ENCODE measurements around the gene GRHPR.

GRHPR gene

DNA sequence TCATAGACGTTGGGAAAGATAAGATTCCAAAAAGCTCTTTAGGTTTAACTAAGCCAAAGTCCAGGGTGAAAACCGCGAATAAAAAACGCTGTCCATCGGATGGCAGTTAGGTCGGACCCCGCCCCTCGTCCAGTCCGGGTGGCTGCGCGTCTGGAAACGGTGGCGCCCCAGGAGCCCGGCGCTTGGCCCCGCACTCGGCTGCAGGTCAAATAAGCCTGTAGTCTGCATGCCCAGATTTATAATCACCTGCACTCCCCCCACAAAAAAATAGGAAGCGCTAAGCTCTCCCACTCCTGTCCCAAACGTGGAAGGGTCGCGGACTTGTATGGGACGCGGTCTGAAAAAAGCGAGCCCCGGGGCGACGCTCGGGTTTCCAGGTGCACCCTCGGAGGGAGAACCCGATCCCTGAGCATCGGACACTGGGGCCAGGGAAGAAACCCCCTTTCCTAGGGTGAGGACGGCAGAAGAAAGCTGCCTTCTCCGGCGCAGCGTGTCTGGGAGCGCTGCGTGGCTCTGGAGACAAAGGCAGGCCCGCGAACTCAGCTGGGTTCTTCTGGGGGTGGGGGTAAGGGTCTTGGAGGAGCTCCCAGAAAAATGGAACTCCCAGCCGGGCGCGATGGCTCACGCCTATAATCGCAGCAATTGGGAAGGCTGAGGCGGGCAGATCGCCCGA, 43.7 kb downstream of the GRHPR start:
- ChIA-PET POLR2A (interaction anchor here (0.6 to 3.0 kb wide), 22 partner anchors 10 to 927 kb away, joined by 3 to 39 read pairs (median 6); partner anchors contain the start of genes ALDH1B1, EXOSC3, FBXO10 and GRHPR), CTCF (interaction anchor here (0.6 to 1.0 kb wide), 4 partner anchors 51 to 601 kb away, joined by 3 to 4 read pairs (median 4); no protein-coding TSS in a partner anchor)
- H3K4me3 ChIP-seq (ENCODE audit: low read depth, low read length): peak overlapping the region; percentile 95
- peaks cover 0 to 3% of the 10 kb centered on the region in 2 experiments; a peak in 1 of 3 replicates for H3K36me3 ChIP-seq (ENCODE audit: control insufficient read depth in 2 of 2, insufficient read depth in 1 of 2, low read length in 2 of 2)
- H3K9me3 ChIP-seq (ENCODE audit: control insufficient read depth, insufficient read depth, low read depth, low read length): no peaks in the 10 kb centered on the region
- no peaks in the 10 kb centered on the region for H3K4me1 ChIP-seq (ENCODE audit: control insufficient read depth, insufficient read depth, low read length)
- H3K27ac ChIP-seq (ENCODE audit: extremely low read depth, low read depth, low read length): peak overlapping the region; percentile 69
- TF ChIP-seq ZNF433 (tag by site-specific recombination; IDR thresholded peaks at IDR 0.05; ENCODE audit: low read depth): no peak
- TF ChIP-seq, protein P1, sequence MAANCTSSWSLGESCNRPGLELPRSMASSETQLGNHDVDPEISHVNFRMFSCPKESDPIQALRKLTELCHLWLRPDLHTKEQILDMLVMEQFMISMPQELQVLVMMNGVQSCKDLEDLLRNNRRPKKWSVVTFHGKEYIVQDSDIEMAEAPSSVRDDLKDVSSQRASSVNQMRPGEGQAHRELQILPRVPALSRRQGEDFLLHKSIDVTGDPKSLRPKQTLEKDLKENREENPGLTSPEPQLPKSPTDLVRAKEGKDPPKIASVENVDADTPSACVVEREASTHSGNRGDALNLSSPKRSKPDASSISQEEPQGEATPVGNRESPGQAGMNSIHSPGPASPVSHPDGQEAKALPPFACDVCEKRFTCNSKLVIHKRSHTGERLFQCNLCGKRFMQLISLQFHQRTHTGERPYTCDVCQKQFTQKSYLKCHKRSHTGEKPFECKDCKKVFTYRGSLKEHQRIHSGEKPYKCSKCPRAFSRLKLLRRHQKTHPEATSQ (tag by site-specific recombination; IDR thresholded peaks at IDR 0.05): no peak
- TF ChIP-seq ZNF416 (tag by site-specific recombination; IDR thresholded peaks at IDR 0.05): no peak
- no peak for TF ChIP-seq ZNF843 (tag by site-specific recombination; IDR thresholded peaks at IDR 0.05)
- TF ChIP-seq, protein P2, sequence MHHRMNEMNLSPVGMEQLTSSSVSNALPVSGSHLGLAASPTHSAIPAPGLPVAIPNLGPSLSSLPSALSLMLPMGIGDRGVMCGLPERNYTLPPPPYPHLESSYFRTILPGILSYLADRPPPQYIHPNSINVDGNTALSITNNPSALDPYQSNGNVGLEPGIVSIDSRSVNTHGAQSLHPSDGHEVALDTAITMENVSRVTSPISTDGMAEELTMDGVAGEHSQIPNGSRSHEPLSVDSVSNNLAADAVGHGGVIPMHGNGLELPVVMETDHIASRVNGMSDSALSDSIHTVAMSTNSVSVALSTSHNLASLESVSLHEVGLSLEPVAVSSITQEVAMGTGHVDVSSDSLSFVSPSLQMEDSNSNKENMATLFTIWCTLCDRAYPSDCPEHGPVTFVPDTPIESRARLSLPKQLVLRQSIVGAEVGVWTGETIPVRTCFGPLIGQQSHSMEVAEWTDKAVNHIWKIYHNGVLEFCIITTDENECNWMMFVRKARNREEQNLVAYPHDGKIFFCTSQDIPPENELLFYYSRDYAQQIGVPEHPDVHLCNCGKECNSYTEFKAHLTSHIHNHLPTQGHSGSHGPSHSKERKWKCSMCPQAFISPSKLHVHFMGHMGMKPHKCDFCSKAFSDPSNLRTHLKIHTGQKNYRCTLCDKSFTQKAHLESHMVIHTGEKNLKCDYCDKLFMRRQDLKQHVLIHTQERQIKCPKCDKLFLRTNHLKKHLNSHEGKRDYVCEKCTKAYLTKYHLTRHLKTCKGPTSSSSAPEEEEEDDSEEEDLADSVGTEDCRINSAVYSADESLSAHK (tag by site-specific recombination; IDR thresholded peaks at IDR 0.05): no peak
- TF ChIP-seq PRDM1 (tag by site-specific recombination; IDR thresholded peaks at IDR 0.05): no peak
- TF ChIP-seq ZNF777 (tag by site-specific recombination; IDR thresholded peaks at IDR 0.05; ENCODE audit: borderline replicate concordance): no peak
- no peak for TF ChIP-seq TCF7L2 (IDR thresholded peaks at IDR 0.05; ENCODE audit: borderline replicate concordance, low read depth, low read length)
- TF ChIP-seq ZNF596 (tag by site-specific recombination; IDR thresholded peaks at IDR 0.05): no peak
- no peak for TF ChIP-seq ZNF214 (tag by site-specific recombination; IDR thresholded peaks at IDR 0.05; ENCODE audit: borderline replicate concordance)
- TF ChIP-seq, protein P3, sequence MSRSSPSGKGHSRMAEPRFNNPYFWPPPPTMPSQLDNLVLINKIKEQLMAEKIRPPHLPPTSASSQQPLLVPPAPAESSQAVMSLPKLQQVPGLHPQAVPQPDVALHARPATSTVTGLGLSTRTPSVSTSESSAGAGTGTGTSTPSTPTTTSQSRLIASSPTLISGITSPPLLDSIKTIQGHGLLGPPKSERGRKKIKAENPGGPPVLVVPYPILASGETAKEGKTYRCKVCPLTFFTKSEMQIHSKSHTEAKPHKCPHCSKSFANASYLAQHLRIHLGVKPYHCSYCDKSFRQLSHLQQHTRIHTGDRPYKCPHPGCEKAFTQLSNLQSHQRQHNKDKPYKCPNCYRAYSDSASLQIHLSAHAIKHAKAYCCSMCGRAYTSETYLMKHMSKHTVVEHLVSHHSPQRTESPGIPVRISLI (tag by site-specific recombination; IDR thresholded peaks at IDR 0.05): no peak
- no peak for TF ChIP-seq ZNF776 (tag by site-specific recombination; IDR thresholded peaks at IDR 0.05; ENCODE audit: borderline replicate concordance)
- TF ChIP-seq FEZF1 (tag by site-specific recombination; IDR thresholded peaks at IDR 0.05): no peak
- TF ChIP-seq, protein P4, sequence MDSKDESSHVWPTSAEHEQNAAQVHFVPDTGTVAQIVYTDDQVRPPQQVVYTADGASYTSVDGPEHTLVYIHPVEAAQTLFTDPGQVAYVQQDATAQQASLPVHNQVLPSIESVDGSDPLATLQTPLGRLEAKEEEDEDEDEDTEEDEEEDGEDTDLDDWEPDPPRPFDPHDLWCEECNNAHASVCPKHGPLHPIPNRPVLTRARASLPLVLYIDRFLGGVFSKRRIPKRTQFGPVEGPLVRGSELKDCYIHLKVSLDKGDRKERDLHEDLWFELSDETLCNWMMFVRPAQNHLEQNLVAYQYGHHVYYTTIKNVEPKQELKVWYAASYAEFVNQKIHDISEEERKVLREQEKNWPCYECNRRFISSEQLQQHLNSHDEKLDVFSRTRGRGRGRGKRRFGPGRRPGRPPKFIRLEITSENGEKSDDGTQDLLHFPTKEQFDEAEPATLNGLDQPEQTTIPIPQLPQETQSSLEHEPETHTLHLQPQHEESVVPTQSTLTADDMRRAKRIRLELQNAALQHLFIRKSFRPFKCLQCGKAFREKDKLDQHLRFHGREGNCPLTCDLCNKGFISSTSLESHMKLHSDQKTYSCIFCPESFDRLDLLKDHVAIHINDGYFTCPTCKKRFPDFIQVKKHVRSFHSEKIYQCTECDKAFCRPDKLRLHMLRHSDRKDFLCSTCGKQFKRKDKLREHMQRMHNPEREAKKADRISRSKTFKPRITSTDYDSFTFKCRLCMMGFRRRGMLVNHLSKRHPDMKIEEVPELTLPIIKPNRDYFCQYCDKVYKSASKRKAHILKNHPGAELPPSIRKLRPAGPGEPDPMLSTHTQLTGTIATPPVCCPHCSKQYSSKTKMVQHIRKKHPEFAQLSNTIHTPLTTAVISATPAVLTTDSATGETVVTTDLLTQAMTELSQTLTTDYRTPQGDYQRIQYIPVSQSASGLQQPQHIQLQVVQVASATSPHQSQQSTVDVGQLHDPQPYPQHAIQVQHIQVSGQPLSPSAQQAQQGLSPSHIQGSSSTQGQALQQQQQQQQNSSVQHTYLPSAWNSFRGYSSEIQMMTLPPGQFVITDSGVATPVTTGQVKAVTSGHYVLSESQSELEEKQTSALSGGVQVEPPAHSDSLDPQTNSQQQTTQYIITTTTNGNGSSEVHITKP (tag by site-specific recombination; IDR thresholded peaks at IDR 0.05): no peak
- no peak for TF ChIP-seq ZNF791 (tag by site-specific recombination; IDR thresholded peaks at IDR 0.05)
- TF ChIP-seq, protein P5, sequence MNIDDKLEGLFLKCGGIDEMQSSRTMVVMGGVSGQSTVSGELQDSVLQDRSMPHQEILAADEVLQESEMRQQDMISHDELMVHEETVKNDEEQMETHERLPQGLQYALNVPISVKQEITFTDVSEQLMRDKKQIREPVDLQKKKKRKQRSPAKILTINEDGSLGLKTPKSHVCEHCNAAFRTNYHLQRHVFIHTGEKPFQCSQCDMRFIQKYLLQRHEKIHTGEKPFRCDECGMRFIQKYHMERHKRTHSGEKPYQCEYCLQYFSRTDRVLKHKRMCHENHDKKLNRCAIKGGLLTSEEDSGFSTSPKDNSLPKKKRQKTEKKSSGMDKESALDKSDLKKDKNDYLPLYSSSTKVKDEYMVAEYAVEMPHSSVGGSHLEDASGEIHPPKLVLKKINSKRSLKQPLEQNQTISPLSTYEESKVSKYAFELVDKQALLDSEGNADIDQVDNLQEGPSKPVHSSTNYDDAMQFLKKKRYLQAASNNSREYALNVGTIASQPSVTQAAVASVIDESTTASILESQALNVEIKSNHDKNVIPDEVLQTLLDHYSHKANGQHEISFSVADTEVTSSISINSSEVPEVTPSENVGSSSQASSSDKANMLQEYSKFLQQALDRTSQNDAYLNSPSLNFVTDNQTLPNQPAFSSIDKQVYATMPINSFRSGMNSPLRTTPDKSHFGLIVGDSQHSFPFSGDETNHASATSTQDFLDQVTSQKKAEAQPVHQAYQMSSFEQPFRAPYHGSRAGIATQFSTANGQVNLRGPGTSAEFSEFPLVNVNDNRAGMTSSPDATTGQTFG (tag by site-specific recombination; IDR thresholded peaks at IDR 0.05; ENCODE audit: borderline replicate concordance): no peak
- no peak for TF ChIP-seq ZNF121 (tag by site-specific recombination; IDR thresholded peaks at IDR 0.05)
- no peak for TF ChIP-seq ZNF561 (tag by site-specific recombination; IDR thresholded peaks at IDR 0.05; ENCODE audit: borderline replicate concordance)
- no peak for TF ChIP-seq ZNF223 (tag by site-specific recombination; IDR thresholded peaks at IDR 0.05)
- TF ChIP-seq, protein P6, sequence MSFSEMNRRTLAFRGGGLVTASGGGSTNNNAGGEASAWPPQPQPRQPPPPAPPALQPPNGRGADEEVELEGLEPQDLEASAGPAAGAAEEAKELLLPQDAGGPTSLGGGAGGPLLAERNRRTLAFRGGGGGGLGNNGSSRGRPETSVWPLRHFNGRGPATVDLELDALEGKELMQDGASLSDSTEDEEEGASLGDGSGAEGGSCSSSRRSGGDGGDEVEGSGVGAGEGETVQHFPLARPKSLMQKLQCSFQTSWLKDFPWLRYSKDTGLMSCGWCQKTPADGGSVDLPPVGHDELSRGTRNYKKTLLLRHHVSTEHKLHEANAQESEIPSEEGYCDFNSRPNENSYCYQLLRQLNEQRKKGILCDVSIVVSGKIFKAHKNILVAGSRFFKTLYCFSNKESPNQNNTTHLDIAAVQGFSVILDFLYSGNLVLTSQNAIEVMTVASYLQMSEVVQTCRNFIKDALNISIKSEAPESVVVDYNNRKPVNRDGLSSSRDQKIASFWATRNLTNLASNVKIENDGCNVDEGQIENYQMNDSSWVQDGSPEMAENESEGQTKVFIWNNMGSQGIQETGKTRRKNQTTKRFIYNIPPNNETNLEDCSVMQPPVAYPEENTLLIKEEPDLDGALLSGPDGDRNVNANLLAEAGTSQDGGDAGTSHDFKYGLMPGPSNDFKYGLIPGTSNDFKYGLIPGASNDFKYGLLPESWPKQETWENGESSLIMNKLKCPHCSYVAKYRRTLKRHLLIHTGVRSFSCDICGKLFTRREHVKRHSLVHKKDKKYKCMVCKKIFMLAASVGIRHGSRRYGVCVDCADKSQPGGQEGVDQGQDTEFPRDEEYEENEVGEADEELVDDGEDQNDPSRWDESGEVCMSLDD (tag by site-specific recombination; IDR thresholded peaks at IDR 0.05): no peak
- TF ChIP-seq, protein P7, sequence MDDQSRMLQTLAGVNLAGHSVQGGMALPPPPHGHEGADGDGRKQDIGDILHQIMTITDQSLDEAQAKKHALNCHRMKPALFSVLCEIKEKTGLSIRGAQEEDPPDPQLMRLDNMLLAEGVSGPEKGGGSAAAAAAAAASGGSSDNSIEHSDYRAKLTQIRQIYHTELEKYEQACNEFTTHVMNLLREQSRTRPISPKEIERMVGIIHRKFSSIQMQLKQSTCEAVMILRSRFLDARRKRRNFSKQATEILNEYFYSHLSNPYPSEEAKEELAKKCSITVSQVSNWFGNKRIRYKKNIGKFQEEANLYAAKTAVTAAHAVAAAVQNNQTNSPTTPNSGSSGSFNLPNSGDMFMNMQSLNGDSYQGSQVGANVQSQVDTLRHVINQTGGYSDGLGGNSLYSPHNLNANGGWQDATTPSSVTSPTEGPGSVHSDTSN (CRISPR knock-in tag; IDR thresholded peaks at IDR 0.05): no peak
